HG03064 (cell line): ENCODE data around the gene ZNF22.
"Not testable (repeated sequence)": the region's sequence is repeated elsewhere in the genome, so short reads cannot be mapped to it uniquely, and the experiment has no call there.

Experiments
- ATAC-seq: cut with Tn5 transposase; IDR thresholded peaks from one replicate; pipeline ENCODE4 v1.9.1; 2021; ENCODE audit warnings: low read depth; ENCODE audit not compliant: unreplicated experiment

The ZNF22 gene

GRCh38 chr10:45004661-45005060, 3.9 kb downstream of the ZNF22 start:
- no peak for ATAC-seq

GRCh38 chr10:45005284-45005683, 4.6 kb downstream of the ZNF22 start:
- ATAC-seq = no peak

GRCh38 chr10:45006276-45007030, 5.7 kb downstream of the ZNF22 start:
- ATAC-seq = no peak

- ATAC-seq = peak; percentile 69
These were observed 7.9 kb downstream of the ZNF22 start for GRCh38 chr10:45008524-45009161.

- ATAC-seq = not testable (repeated sequence)
These were observed 13.8 kb downstream of the ZNF22 start for GRCh38 chr10:45014557-45014956.

- ATAC-seq = no peak
These were observed 14.9 kb downstream of the ZNF22 start for GRCh38 chr10:45015590-45015989.

GRCh38 chr10:45023426-45023825, 22.7 kb downstream of the ZNF22 start:
- ATAC-seq = no peak

GRCh38 chr10:45034301-45034700, 33.6 kb downstream of the ZNF22 start:
- ATAC-seq = no peak

GRCh38 chr10:45035673-45036072, 35.0 kb downstream of the ZNF22 start:
- ATAC-seq = no peak

GRCh38 chr10:45040921-45041542, 40.3 kb downstream of the ZNF22 start:
- ATAC-seq = no peak

- ATAC-seq = no peak
These were observed 43.6 kb downstream of the ZNF22 start for GRCh38 chr10:45044290-45044689.

- ATAC-seq = no peak
These were observed 50.0 kb downstream of the ZNF22 start for GRCh38 chr10:45050551-45051235.

- ATAC-seq = no peak
These were observed 52.0 kb downstream of the ZNF22 start for GRCh38 chr10:45052700-45053099.

- no peak for ATAC-seq
These were observed 52.9 kb downstream of the ZNF22 start for GRCh38 chr10:45053569-45054100.
